PC-9 (cell line): Measurements from ENCODE around the gene PCDH20.

Source experiments
- CTCF ChIP-seq: fragments of 200-600 bp; sonication (generic); conservative IDR thresholded peaks from 2 replicates; pipeline ENCODE4 v1.6.1; 2017; ENCODE audit warnings: mixed run types, antibody characterized with exemption, mild to moderate bottlenecking, moderate library complexity
- EZH2 ChIP-seq: fragments of 200-600 bp; sonication (generic); IDR thresholded peaks from 2 replicates; pipeline ENCODE4 v1.8.0; 2017; ENCODE audit warnings: antibody characterized with exemption, low read depth

- TF ChIP-seq CTCF (no peak), EZH2 (no peak)
Observed at GRCh38 chr13:61370520-61370919, 45.1 kb downstream of the PCDH20 start.
